Measurements from ENCODE around the gene SYTL3.
"Not testable (repeated sequence)": the region's sequence is repeated elsewhere in the genome, so short reads cannot be mapped to it uniquely, and the experiment has no call there.

SYTL3 gene

DNA sequence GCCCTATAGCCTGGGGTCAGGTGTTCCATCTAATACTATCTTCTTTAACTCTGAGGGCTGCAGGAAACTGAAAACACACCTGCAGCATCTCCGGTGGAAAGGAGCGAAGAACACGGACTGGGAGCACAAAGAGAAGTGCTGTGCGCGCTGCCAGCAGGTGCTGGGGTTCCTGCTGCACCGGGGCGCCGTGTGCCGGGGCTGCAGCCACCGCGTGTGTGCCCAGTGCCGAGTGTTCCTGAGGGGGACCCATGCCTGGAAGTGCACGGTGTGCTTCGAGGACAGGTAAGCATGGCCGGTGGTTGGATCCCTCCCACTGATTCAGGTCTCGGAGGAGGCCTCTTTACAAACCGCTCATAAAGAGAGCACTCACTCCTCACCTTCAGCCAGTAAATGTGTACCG is 15.5 kb downstream of the SYTL3 start:
- DNase-seq: no peak

- DNase-seq: no peak
These were observed 16.9 kb downstream of the SYTL3 start for GRCh38 chr6:158666628-158667359.

GRCh38 chr6:158667360-158667981 is 17.6 kb downstream of the SYTL3 start:
- DNase-seq: no peak

DNA sequence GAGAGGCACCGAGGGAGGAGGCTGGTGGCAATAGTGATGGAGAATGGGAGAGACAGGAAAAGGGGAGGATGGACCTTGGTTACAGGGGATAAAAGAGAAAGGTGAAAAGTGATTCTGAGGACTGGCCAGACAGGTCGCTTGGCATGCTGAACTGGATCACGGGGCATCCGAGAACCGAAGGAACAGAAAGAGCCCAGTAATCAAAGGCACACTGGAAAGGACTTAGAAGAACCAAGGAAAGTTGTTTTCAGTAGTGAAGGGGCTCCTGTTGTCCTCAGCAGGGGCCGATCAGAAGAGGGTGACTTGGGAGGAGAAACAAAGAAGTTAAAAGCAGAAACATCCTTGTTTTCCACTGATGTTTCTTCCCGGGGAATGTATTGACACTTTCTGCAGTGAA is 18.9 kb downstream of the SYTL3 start:
- no peak for DNase-seq

GRCh38 chr6:158669145-158670035 is 19.5 kb downstream of the SYTL3 start:
- no peak for DNase-seq

DNA sequence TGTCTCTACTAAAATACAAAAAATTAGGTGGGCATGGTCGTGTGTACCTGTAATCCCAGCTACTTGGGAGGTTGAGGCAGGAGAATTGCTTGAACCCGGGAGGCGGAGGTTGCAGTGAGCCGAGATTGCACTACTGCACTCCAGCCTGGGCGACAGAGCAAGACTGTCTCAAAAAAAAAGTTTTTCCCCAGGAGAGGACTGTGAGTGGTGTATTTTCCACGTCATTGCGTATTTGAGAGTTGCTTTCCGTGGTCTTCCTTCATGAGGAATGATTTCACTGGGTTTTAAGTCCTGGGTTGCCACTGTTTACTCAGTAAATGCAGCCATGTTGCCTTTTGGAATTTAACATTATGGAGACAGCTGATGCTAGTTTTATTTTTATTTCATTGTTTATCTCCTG is 22.3 kb downstream of the SYTL3 start:
- DNase-seq: not testable (repeated sequence)

DNA sequence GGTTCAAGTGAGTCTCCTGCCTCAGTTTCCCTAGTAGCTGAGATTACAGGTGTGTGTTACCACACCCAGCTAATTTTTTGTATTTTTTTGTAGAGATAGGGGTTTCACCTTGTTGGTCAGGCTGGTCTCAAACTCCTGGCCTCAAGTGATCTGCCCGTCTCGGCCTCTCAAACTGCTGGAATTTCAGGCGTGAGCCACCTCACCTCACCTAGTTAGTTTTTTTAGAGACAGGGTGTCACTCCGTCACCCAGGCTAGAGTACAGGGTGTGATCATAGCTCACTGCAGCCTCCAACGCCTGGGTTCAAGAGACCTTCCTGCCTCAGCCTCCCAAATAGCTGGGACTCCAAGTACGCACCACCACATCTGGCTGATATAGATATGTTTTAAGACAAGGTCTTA is 22.9 kb downstream of the SYTL3 start:
- no peak for DNase-seq

- DNase-seq: no peak
These were observed 24.7 kb downstream of the SYTL3 start for GRCh38 chr6:158674342-158675131.

DNA sequence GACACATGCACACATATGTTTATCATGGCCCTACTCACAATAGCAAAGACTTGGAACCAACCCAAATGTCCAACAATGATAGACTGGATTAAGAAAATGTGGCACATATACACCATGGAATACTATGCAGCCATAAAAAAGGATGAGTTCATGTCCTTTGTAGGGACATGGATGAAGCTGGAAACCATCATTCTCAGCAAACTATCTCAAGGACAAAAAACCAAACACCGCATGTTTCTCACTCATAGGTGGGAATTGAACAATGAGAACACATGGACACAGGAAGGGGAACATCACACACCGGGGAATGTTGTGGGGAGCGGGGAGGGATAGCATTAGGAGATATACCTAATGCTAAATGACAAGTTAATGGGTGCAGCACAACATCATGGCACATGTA is 27.2 kb downstream of the SYTL3 start:
- not testable (repeated sequence) for DNase-seq

DNA sequence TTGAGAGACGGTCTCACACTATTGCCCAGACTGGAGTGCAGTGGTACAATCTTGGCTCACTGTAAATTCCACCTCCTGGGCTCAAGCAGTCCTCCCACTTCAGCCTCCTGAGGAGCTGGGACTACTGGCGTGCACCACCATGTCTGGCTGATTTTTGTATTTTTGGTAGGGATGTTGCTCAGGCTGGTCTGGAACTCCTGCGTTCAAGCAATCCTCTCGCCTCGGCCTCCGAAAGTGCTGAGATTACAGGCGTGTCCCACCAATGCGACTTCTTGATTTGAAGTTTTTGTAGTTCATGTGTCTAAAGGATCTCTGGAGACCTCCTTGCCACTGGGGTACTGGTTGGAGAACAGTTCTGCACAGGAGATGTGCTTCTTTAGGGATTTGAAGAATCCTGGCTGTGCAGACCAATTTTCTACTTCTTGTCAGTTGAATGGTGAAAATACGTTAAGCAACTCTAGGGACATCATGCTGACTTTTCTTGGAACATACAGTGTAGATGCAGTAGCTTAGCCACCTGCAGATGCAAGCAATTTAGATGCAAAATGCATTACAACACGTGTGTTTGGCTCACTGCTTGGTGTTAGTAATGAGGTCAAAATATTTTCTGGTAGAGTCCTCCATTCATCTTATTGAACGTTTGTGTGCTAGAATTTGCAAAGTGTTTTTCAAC is 28.2 kb downstream of the SYTL3 start:
- no peak for DNase-seq

DNA sequence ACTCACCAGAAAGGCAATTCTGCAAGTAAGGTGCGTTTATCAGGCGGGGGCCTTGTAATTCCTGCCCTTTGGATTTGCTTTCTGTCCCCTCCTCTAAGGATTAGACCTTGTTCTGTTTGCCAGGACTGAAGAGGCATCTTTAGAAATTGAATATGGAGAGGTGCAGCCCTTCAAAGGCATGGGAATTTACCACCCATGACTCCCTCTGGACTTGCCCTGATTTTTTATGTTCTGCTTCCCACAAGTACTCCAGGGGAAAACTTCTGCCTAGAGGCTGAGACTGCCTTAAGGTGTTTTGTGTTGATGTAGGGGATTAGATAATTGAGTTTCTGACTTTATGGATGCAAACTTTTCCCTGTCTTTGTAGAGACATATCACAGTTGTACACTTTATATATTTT is 30.2 kb downstream of the SYTL3 start:
- DNase-seq: no peak

DNA sequence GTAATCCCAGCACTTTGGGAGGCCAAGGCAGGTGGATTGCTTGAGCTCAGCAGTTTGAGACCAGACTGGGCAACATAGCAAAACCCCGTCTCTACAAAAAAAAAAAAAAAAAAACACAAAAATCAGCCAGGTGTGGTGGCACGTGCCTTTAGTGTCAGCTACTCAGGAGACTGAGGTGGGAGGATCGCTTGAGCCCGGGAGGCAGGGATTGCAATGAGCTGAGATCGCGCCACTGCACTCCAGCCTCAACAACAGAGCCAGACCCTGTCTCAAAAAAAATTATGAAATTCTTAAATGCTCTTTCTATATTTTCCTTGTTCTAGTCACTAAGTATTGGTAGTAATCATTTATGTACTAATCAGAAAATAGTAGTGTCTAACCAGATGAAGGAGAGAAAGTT is 30.6 kb downstream of the SYTL3 start:
- DNase-seq: no peak

DNA sequence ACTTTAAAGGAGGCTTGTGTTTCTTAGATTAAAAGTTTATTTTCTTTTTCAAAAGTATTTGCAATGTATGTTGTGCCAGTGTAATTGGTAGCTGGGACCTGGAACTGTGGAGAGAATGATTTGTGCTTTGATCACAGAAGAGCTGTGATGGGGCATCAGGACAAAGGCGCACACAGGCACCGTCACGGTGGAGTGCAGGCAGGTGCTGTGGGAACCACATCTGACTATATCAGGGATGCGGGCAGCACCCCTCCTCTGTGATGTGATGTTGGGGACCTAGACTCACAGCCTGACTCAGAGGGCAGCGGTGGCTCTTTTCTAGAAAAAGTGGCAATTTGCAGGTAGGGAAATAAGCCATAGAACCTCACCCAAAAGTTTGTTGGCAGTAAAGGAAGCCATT is 34.5 kb downstream of the SYTL3 start:
- no peak for DNase-seq

GRCh38 chr6:158684745-158685324 is 35.0 kb downstream of the SYTL3 start:
- no peak for DNase-seq

DNA sequence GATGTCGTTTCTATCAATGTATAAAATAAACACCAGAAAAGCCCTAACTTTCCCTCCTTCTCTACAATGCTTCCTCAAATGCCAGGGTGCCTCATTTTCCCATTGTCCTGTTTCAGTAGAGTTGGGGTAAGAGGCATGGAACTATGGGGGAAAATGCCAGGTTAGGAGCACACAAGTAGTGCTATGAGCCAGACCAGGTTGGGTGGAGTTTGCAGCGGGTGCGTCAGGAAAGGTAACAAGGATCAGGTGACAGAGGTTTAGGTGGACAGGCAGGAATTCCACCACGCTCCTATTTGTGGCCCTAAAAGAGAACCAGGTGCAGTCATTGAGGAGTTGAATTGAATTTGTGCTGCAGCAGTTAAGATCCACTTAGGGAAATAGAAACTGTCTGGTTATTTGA is 36.5 kb downstream of the SYTL3 start:
- DNase-seq: no peak

- DNase-seq: no peak
These were observed 37.0 kb downstream of the SYTL3 start for GRCh38 chr6:158686791-158687381.

- DNase-seq: no peak
These were observed 37.7 kb downstream of the SYTL3 start for GRCh38 chr6:158687506-158687905.

DNA sequence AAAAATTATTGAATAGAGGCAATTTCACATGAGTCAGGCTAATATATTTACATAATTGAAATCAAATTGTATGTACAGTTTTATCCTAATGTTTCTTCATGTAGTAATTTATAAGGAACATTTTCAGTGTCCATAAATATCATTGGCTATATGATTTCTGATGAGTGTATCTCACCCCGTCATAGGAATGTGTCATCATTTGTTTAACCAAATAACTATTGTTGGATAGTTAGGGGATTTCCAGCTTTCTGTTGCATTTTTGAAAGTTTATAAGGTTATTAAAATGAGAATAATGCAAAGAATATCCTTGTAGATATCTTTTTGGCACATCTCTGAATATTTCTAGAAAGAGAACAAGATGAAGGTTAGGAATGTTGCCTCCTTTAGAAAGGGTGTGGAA is 39.0 kb downstream of the SYTL3 start:
- DNase-seq: no peak

- DNase-seq: no peak
These were observed 45.1 kb downstream of the SYTL3 start for GRCh38 chr6:158694913-158695312.

DNA sequence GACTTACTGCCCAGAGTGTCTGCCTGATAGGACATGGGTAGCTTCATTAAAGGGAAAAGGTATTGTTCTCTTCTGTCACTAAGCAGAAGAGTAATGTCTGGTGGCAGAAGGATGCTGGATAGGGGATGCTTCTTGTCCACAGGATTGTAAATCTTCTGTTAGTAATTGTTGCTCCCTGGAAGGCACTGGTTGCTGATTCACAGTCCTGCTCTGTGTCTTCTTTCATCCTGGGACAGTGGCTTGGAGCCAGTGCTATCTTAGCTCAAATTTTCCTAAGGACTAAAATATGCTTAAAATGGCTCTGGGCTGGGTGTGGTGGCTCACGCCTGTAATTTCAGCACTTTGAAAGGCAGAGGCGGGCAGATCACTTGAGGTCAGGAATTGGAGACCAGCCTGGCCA is 48.0 kb downstream of the SYTL3 start:
- no peak for DNase-seq

DNA sequence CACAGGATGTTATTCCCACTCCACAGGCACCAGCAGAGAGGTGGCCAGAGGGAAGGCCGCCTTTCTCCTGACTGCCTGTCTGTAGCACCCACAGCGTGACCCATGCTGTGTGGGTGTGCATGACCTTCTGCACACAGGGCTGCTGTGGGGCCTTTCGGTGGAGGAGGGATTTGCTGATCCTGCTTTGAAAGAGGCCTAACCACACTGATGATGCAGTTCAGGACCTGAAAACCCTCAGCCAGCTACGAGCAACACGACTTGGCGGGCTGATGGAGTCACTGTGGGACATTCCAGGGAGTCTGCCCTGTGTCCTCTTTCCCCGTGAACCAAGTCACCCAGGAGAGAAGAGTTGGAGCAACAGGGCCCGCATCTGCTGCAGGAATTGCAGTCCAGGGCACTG is 49.1 kb downstream of the SYTL3 start:
- no peak for DNase-seq

- not testable (repeated sequence) for DNase-seq
These were observed 51.4 kb downstream of the SYTL3 start for GRCh38 chr6:158701268-158701667.
